Osteoblast (primary cell): ENCODE measurements around the gene PRR5. TPM values are rescaled to one million over a fixed set of nuclear protein-coding genes. Genes with fewer than 3 reads are reported as not detected.

ENCODE experiments used
- DNase-seq: peaks from one replicate; pipeline ENCODE4 v3.0.0; 2011; ENCODE audit warnings: low spot score, mixed read lengths; ENCODE audit not compliant: insufficient read length; ENCODE audit errors: missing footprints
- H2AFZ ChIP-seq: 2 replicates; pipeline ENCODE4 v1.6.0; 2011; ENCODE audit warnings: mild to moderate bottlenecking, low read length
- H3K27ac ChIP-seq: 2 replicates; pipeline ENCODE4 v1.5.1; 2011; ENCODE audit warnings: mild to moderate bottlenecking, low read depth, low read length, moderate library complexity
- H3K27me3 ChIP-seq: 2 replicates; pipeline ENCODE4 v1.6.0; 2012; ENCODE audit warnings: mild to moderate bottlenecking, control low read depth, inconsistent platforms, low read length, moderate library complexity; ENCODE audit not compliant: insufficient read depth
- H3K36me3 ChIP-seq: 2 replicates; pipeline ENCODE4 v1.5.1; 2011; ENCODE audit warnings: mild to moderate bottlenecking, low read length, control low read depth, moderate library complexity; ENCODE audit not compliant: insufficient read depth
- H3K4me1 ChIP-seq: 2 replicates; pipeline ENCODE4 v1.5.1; 2011; ENCODE audit warnings: mild to moderate bottlenecking, low read length, control low read depth, moderate library complexity; ENCODE audit not compliant: insufficient read depth
- H3K4me2 ChIP-seq: 2 replicates; pipeline ENCODE4 v1.6.0; 2011; ENCODE audit warnings: mild to moderate bottlenecking, low read length; ENCODE audit not compliant: insufficient read depth
- H3K4me3 ChIP-seq: fragments of 200-600 bp; sonication (generic); 3 replicates; pipeline ENCODE4 v1.5.1; 2012; ENCODE audit warnings: mild to moderate bottlenecking, low read length, inconsistent platforms; ENCODE audit not compliant: insufficient read depth
- H3K79me2 ChIP-seq: 2 replicates; pipeline ENCODE4 v1.6.0; 2012; ENCODE audit warnings: mild to moderate bottlenecking, low read length, control low read depth, inconsistent platforms; ENCODE audit not compliant: insufficient read depth
- H3K9me3 ChIP-seq: 2 replicates; pipeline ENCODE4 v1.5.1; 2011; ENCODE audit warnings: low read depth, low read length, control low read depth
- H4K20me1 ChIP-seq: 2 replicates; pipeline ENCODE4 v1.6.0; 2012; ENCODE audit warnings: mild to moderate bottlenecking, low read length, control low read depth; ENCODE audit not compliant: insufficient read depth
- total RNA-seq: library from RNA; depleted of rRNA; stranded (reverse); fragments of >200 nt; gene quantifications from 2 replicates; pipeline ENCODE4 v1.2.3, GENCODE V29; 2012
- TF ChIP-seq, protein P1 (sequence below): IDR thresholded peaks from 2 replicates; pipeline ENCODE4 v1.5.1; 2011; ENCODE audit warnings: mild to moderate bottlenecking, low read depth, low read length, moderate library complexity; ENCODE audit errors: extremely low read depth

The PRR5 gene
- total RNA-seq, 1 donor = 14.8 TPM

DNA sequence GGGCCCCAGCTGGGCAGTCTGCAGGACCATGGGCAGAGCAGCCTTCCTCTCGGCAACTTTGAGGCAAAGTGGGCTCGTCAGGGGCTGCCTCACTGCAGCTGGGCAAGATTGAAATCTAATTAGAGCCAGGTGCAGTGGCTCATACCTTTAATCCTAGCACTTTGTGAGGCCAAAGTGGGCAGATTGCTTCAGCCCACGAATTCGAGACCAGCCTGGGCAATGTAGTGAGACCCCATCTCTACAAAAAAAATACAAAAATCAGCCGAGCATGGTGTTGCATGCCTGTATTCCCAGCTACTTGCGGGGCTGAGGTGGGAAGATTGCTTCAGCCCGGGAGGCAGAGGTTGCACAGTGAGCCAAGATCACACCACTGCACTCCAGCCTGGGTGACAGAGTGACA, 84.6 kb downstream of the PRR5 start:
- H3K36me3 ChIP-seq = no peaks in the 10 kb centered on the region
- no peak overlapping the region for H3K4me2 ChIP-seq
- DNase-seq = no peak
- no peak overlapping the region for H2AFZ ChIP-seq
- no peaks in the 10 kb centered on the region for H3K27me3 ChIP-seq
- no peaks in the 10 kb centered on the region for H3K9me3 ChIP-seq
- no peak overlapping the region for H3K27ac ChIP-seq
- TF ChIP-seq, protein P1, sequence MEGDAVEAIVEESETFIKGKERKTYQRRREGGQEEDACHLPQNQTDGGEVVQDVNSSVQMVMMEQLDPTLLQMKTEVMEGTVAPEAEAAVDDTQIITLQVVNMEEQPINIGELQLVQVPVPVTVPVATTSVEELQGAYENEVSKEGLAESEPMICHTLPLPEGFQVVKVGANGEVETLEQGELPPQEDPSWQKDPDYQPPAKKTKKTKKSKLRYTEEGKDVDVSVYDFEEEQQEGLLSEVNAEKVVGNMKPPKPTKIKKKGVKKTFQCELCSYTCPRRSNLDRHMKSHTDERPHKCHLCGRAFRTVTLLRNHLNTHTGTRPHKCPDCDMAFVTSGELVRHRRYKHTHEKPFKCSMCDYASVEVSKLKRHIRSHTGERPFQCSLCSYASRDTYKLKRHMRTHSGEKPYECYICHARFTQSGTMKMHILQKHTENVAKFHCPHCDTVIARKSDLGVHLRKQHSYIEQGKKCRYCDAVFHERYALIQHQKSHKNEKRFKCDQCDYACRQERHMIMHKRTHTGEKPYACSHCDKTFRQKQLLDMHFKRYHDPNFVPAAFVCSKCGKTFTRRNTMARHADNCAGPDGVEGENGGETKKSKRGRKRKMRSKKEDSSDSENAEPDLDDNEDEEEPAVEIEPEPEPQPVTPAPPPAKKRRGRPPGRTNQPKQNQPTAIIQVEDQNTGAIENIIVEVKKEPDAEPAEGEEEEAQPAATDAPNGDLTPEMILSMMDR = no peak
- no peak overlapping the region for H3K4me3 ChIP-seq
- no peaks in the 10 kb centered on the region for H4K20me1 ChIP-seq
- no peaks in the 10 kb centered on the region for H3K4me1 ChIP-seq
- no peaks in the 10 kb centered on the region for H3K79me2 ChIP-seq

Other genes with a start within 250 kb of the PRR5 start
- gene RTL6, start 204.0 kb upstream of the PRR5 start, total RNA-seq = 26.5 and 30.4 TPM in 2 replicates
- gene ARHGAP8, start 50.4 kb downstream of the PRR5 start, total RNA-seq = 0.29 and 0.36 TPM in 2 replicates